GM19099 (cell line): Measurements from ENCODE around the gene SERPINE2.

ENCODE experiments used
- POLR2A ChIP-seq: IDR thresholded peaks from 3 replicates; pipeline ENCODE4 v1.6.1; 2011; ENCODE audit warnings: low read depth; ENCODE audit not compliant: insufficient read length; ENCODE audit errors: extremely low read depth

Gene SERPINE2

DNA sequence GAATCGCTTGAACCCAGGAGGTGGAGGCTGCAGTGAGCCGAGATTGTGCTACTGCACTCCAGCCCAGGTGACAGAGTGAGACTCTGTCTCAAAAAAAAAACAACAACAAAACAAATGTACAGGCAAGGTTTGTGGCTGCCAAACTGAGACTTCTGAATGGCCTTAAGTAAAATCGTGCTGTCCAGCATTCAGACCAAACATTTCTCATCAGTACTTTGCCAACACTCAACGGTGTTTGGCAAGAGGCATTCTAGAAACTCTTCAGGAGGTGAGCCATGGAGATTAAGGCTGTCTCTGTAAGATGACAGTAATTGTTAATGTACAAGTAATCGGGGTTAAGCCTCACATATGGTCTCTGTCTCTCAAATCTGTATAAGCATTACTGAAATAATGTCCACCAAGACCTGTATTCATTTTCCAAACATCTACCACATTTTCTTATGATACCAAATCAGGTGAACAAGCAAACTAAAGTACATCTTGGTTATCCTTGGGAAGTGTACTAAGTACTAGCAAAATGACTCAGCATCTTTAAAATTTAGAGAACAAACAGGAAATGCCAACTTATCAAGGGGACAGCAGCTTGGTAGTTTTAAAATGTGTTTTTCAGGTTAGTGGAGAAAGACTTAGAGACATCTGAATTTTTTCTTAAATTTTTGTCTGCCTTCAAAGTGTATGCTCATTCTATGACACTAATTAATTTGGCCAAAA lies 29.3 kb downstream of the SERPINE2 start:
- no peak for TF ChIP-seq POLR2A

DNA sequence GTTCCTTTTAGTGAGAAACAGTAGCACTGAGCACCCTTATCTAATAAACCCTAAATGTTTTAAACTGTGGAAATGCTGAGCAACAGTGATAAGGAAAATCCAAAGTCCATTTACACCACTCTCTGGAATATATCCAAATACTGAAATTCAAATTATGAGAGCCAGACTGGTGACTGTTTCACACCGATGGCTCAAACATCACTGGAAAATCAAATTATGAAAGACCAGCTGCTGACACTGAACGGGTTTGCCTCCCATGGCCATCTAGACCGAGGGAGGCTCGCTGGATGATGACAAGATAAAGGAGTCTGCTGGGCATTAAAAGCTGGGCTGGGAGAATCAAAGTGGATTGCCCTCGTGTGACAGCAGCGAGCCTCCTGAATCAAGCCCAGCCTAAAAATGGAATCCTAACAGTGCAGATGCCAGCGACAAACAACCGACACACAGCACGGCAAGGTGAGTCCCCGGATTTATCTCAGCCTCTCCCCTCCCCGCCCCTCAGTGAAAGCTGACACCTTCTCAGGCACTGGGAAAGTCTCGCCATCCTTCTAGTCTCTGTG lies 30.3 kb downstream of the SERPINE2 start:
- TF ChIP-seq POLR2A = no peak

DNA sequence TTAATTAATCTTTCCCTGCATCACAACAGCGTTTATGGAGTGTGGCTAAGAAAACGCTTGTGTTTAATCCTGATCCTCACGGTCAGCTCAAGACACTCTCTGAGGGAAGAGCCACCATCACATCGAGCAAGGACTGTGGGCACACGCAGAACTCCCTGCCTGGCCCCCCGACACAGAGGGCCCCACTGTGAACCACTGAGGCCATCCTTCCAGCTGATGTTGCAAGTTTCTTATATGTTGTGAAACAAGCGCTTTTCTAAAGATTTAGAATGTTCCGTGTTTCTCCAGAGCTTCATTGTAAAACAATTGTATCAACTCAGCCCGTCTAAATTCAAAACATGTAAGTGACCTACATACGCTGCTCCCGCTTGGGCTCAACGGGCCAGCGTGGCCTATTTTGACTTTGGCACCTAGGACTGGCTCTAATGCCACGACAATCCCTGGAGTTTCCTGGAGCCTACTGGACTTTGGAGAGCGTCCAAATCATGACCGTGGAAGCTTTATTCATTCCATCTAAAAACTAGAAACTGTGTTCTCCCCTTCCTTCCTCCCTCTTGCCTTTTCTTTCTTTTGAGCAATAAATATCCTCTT lies 34.9 kb downstream of the SERPINE2 start:
- no peak for TF ChIP-seq POLR2A

DNA sequence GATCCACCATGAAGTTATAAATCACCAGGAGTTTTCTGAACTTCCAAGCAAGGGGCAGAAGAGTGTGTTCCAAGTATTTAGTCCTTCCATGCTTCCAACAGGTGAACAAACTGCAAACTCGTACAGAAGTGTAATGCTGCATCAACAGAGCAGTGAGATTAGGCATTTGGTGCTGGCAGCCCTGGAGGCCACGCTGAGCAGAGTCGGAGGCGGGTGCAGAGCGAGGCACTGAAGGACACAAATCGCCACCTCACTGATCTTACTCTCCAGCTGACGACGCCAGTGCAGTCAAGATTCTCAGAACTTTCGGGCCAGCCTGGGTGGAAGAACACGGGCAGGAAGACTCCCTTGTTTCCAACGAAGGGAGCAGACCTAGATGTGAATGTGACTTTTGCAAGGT lies 39.2 kb downstream of the SERPINE2 start:
- TF ChIP-seq POLR2A = no peak

DNA sequence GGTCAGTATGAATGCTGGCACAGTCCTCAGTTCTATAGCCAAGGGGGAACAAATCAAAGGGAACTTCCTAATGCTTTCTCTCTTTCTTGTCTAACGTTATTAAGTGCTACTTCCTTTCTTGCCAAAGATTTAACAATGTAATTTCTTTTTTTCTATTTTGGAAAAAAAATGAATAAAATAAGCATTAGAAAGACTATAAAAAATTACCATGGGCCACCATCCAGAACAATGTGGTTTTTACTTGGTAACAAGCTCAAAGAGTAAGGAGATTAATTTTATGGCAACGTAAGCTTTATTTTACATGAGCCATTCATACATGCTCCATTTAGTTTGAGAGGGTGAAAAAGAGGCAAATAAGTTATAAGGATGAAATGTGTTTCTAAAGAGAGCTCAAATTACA lies 40.1 kb downstream of the SERPINE2 start:
- TF ChIP-seq POLR2A = no peak

DNA sequence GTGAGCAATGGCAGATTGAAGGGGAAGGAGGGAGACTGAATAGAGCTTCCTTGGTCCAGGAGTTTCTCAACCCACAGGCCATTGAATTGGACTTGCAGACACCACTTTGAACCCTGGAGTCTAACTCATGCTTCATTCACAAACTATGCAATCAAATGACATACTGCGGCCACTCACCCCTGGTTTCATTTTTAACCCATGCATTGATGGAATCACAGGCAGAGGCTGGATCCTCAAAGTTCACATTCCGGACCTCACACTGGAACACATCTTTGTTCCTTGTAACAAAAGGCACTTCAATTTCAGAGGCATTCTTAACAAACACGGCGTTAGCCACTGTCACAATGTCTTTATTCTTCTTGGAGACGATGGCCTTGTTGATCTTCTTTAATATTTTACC lies 41.1 kb downstream of the SERPINE2 start:
- TF ChIP-seq POLR2A = no peak

DNA sequence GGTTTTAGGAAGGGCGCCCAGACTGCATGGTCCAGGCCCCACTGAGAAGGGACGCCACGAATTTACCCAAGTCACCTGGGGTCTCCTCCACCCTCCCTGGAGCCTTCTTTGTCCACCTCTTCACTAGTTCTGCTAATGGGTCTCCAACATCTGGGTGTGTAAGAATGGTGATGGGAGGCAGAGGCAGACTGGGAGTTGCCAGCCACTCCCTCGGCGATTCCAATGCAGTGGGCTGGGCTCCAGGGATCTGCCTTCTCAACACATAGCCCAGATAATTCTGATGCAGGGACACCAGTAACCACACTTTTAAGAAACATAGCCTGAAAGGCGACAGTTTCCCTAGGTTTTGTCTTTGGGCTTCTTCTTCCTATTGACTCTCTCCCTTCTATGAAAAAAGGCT lies 42.7 kb downstream of the SERPINE2 start:
- TF ChIP-seq POLR2A = no peak

DNA sequence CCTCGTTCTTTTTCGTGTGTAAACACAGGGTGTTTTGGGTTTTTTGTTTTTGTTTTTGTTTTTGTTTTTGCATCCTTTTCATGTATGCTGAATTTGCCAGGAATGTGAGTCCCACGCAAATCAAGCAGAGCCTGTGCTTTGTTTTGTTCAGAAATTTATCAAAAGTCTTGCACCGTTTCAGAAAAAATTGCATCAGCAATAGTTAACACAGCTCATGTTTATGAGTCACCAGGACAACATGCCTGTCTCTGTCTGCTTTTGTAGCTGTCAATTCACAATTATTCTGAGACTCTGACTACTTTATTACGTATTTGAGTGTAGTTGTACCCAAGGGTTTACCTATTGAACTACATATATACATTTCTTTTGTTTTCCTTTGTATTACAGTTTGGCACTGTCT lies 43.5 kb downstream of the SERPINE2 start:
- TF ChIP-seq POLR2A = no peak

DNA sequence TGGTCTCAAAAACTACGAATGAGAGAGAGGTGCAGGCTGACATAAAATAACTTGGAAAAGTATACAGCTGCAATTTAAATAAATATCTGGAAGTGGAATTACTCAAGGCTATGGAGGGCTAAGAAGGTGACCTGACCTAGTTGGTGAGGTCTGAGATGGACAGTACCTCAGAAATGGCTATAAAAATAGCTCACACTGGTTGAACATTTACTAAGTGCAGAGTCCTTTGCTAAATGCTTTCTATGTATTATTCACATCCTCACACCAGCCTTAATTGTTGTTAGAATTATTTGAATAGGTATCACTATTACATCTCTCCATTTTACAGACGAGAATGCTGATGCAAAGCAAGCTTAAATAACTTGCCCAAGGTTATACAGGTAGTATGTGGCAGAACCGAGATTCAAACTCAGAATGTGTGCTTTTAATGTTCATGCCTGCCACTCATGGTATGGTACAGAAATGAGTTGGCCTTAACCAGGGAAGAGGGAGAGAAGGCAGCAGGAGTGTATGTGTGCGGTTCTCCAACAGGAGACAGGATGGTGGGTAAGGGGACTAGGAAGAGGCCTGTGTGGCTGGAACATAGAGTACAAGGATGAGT lies 44.4 kb downstream of the SERPINE2 start:
- TF ChIP-seq POLR2A = no peak

DNA sequence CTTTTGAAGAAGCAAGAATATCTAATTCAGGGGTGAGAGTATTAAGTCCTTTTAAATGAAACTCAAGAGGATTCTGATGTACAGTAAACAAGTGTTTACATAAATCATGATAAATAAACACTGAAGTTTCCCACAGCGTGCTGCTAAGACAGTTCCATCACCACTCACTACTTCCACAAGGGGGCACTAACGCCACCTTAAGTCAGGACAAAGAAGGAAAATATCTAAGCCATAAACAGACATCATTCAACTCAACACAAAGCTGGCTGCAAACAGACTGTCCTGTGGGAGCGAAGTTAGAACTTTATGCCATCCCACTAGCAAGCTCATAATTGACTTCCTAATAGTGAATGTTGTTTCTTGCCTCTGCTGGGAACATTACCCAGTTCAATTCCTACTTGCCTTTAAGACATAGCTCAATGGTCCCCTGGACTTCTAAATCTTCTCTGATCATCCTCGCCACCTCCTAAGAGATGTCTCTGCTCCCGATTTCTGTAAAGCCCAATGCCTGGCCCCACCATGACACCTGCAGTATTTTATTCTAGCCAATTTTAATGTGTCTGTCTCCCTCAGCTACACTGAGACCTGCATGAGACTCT lies 45.4 kb downstream of the SERPINE2 start:
- TF ChIP-seq POLR2A = no peak

DNA sequence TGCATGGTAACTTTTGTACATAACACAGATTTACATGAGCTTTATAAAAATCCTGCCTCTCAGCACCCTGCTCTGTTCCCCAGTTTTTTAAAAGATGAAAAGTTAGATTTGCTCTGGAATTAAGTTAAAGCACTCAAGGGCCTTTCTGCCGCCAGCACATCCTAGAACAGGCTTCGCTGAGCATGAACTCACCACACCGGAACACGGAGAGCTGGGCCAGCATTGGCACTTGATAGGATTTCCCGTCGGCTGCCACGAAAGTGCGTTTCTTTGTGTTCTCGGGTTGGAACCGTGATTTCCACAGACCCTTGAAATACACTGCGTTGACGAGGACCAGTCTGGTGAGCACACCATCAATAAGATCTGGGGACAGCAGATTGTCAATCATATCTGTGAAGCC lies 47.5 kb downstream of the SERPINE2 start:
- no peak for TF ChIP-seq POLR2A

DNA sequence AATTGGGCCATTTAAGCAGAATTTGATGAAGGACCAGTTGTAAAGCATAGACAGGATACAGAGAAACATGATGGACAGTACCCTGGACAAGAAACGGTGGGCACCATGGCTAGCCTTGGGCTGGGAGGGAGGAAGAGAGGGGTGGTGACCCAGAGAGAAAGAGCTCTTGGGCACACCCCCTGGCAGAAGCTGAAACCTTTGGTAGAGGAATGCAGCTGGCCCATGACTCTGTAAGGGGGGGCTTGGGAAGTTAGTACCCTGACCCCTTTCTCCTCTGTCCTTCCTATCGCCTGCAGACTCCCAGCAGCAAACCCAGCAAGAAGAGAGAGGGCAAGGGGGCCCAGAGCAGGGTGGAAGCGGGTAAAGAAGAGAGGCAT lies 49.2 kb downstream of the SERPINE2 start:
- no peak for TF ChIP-seq POLR2A

DNA sequence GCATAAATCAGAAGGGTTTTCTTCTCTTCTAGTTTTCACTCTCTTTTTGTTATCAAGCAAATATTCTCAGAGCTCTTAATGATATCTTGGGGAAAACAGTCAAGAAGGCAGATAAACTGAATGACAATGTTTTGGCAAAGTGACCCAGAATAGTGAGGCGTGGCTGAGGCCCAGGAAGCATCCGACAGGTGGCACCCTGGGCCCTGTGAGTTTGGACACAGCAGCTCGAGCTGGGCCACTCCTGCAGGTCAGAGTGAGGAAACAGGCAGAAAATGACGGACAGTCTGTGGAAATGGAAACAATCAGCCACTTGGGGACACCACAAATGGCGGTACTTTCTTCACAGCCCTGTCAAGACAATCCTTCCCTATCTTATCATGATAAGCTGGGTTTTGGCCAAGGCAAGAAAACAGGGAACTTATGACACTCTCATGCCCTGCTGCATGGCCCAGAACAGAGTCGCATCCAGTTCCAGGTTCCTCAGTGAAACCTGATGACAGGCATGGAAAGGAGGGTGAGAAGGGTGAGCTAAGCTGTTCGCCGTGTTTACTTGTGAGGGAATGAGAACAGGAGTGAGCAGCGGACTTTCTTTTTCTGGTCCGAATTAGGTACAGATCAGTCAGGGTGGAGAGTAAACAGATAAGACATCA lies 49.8 kb downstream of the SERPINE2 start:
- no peak for TF ChIP-seq POLR2A

DNA sequence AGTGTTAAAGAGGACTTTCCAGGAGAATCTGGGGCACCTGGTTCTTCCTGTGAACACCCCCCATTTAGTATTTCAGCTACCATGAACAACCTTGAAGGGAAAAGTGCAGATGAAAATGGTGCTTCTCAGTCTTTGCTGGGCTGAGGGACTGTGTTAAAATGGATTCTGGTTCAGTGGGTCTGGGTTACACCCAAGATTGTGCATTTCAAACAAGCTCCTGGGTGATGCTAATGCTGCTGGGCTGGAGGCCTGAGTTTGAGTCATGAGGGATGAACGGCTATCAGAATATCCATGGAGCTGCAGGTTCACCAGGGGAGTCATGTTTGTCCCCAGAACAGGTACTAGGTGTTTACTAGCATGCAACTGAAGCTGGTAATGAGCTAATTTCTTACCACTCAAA lies 57.8 kb downstream of the SERPINE2 start:
- TF ChIP-seq POLR2A = no peak

DNA sequence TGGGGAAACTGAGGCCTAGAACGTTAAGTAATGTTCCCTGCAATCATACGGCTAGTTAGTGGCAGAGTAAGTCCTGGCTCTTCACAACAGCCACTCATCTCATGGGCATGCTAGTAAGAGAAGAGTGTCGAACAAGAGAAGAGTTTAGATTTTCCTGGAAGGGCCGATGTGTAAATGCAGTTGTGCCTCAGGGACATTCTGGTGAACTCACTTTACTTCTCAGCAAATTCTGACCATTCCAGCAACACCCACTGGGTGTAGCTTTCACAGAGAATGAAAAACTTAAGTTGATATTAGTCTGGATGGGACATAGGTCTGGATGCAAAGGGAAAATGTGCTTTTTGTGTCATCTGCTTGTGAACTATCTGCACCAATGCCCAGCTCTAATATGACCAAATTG lies 58.3 kb downstream of the SERPINE2 start:
- TF ChIP-seq POLR2A = no peak
